22Rv1 (cell line): ENCODE measurements around the gene SRGAP1.

ENCODE experiments used
- ZFX ChIP-seq: fragments of 450-650 bp; IDR thresholded peaks from 2 replicates; pipeline ENCODE4 v1.6.1; 2017; ENCODE audit warnings: antibody characterized with exemption, borderline replicate concordance
- TF ChIP-seq, protein P1 (sequence below): fragments of 450-650 bp; IDR thresholded peaks from 2 replicates; pipeline ENCODE4 v1.5.1; 2017; ENCODE audit warnings: mild to moderate bottlenecking

DNA sequence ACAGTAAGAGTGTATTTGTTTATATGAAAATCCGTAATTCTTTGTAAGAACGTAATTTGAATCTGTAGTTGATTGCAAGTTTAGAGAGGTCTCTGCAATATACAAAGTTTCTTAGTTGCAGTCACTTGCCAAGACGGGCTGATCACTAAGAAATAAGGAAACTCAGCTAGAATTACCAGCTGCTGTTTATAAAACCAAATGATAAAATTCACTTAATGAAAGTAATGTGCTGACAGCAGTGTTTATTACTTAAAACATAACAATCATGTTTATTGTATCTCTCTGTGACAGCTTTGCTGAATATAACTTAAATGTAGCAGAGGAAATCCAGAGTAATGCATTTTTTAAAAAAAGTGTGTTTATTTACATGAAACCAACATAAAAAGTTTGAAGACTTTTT is 31.2 kb downstream of the SRGAP1 start:
- TF ChIP-seq, protein P1, sequence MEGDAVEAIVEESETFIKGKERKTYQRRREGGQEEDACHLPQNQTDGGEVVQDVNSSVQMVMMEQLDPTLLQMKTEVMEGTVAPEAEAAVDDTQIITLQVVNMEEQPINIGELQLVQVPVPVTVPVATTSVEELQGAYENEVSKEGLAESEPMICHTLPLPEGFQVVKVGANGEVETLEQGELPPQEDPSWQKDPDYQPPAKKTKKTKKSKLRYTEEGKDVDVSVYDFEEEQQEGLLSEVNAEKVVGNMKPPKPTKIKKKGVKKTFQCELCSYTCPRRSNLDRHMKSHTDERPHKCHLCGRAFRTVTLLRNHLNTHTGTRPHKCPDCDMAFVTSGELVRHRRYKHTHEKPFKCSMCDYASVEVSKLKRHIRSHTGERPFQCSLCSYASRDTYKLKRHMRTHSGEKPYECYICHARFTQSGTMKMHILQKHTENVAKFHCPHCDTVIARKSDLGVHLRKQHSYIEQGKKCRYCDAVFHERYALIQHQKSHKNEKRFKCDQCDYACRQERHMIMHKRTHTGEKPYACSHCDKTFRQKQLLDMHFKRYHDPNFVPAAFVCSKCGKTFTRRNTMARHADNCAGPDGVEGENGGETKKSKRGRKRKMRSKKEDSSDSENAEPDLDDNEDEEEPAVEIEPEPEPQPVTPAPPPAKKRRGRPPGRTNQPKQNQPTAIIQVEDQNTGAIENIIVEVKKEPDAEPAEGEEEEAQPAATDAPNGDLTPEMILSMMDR: no peak
- TF ChIP-seq ZFX: no peak
